H9 (cell line): Measurements from ENCODE around the gene CADPS. TPM values are rescaled to one million over a fixed set of nuclear protein-coding genes. Genes with fewer than 3 reads are reported as not detected.

Experiments used
- DNase-seq: peaks from one replicate; pipeline ENCODE4 v3.0.0-alpha.2; 2017
- H2AFZ ChIP-seq: one replicate; pipeline ENCODE4 v1.6.1; 2013; ENCODE audit warnings: mild to moderate bottlenecking, low read length, control low read depth, moderate library complexity
- H2AK5ac ChIP-seq: 2 replicates; pipeline ENCODE4 v1.6.1; 2013; ENCODE audit warnings: low read length, control low read depth, mixed read lengths; ENCODE audit not compliant: insufficient read length
- H2BK120ac ChIP-seq: one replicate; pipeline ENCODE4 v1.6.1; 2013; ENCODE audit warnings: low read depth, mild to moderate bottlenecking, low read length, control low read depth, inconsistent platforms; ENCODE audit not compliant: poor library complexity, severe bottlenecking
- H2BK12ac ChIP-seq: 2 replicates; pipeline ENCODE4 v1.6.1; 2013; ENCODE audit warnings: low read length, control low read depth, mixed read lengths, low read depth; ENCODE audit not compliant: insufficient read length
- H2BK15ac ChIP-seq: 2 replicates; pipeline ENCODE4 v1.6.1; 2013; ENCODE audit warnings: low read depth, low read length, control low read depth
- H2BK20ac ChIP-seq: one replicate; pipeline ENCODE4 v1.6.1; 2013; ENCODE audit warnings: low read depth, mild to moderate bottlenecking, low read length, control low read depth, inconsistent platforms; ENCODE audit not compliant: poor library complexity, severe bottlenecking
- H2BK5ac ChIP-seq: 2 replicates; pipeline ENCODE4 v1.6.1; 2013; ENCODE audit warnings: low read length, control low read depth, mixed read lengths; ENCODE audit not compliant: insufficient read length
- H3K14ac ChIP-seq: 2 replicates; pipeline ENCODE4 v1.6.1; 2013; ENCODE audit warnings: low read length, control low read depth; ENCODE audit not compliant: insufficient read depth
- H3K18ac ChIP-seq: 2 replicates; pipeline ENCODE4 v1.6.1; 2013; ENCODE audit warnings: low read depth, mild to moderate bottlenecking, mixed read lengths, low read length, control low read depth; ENCODE audit not compliant: insufficient read length
- H3K23ac ChIP-seq: 2 replicates; pipeline ENCODE4 v1.6.1; 2013; ENCODE audit warnings: low read length, control low read depth, mixed read lengths, low read depth; ENCODE audit not compliant: insufficient read length
- H3K23me2 ChIP-seq: 2 replicates; pipeline ENCODE4 v1.6.1; 2013; ENCODE audit warnings: low read depth, mild to moderate bottlenecking, mixed read lengths, low read length, control low read depth; ENCODE audit not compliant: insufficient read length, poor library complexity, severe bottlenecking
- H3K27ac ChIP-seq: 2 replicates; pipeline ENCODE4 v1.5.1; 2013; ENCODE audit warnings: low read length, control low read depth, mixed read lengths, low read depth; ENCODE audit not compliant: insufficient read length
- H3K27me3 ChIP-seq: 2 replicates; pipeline ENCODE4 v1.6.1; 2013; ENCODE audit warnings: low read length, control low read depth, inconsistent platforms; ENCODE audit not compliant: insufficient read depth
- H3K4ac ChIP-seq: 2 replicates; pipeline ENCODE4 v1.6.1; 2013; ENCODE audit warnings: low read depth, mild to moderate bottlenecking, control low read depth, inconsistent platforms, low read length, moderate library complexity
- H3K4me1 ChIP-seq: 2 replicates; pipeline ENCODE4 v1.6.1; 2013; ENCODE audit warnings: low read length, control low read depth, inconsistent platforms; ENCODE audit not compliant: insufficient read depth
- H3K4me2 ChIP-seq: 2 replicates; pipeline ENCODE4 v1.6.1; 2013; ENCODE audit warnings: low read length, control low read depth, mixed read lengths; ENCODE audit not compliant: insufficient read length, insufficient read depth
- H3K56ac ChIP-seq: 2 replicates; pipeline ENCODE4 v1.6.1; 2013; ENCODE audit warnings: low read depth, mild to moderate bottlenecking, mixed read lengths, low read length, control low read depth; ENCODE audit not compliant: insufficient read length
- H3K79me1 ChIP-seq: 2 replicates; pipeline ENCODE4 v1.6.1; 2013; ENCODE audit warnings: low read depth, mild to moderate bottlenecking, moderate library complexity, low read length, control low read depth, inconsistent platforms; ENCODE audit not compliant: insufficient read depth, poor library complexity, severe bottlenecking
- H3K79me2 ChIP-seq: 2 replicates; pipeline ENCODE4 v1.6.1; 2013; ENCODE audit warnings: low read length, control low read depth, inconsistent platforms; ENCODE audit not compliant: insufficient read depth
- H3K9ac ChIP-seq: 2 replicates; pipeline ENCODE4 v1.6.1; 2013; ENCODE audit warnings: low read length, control low read depth, mixed read lengths; ENCODE audit not compliant: insufficient read length; ENCODE audit errors: extremely low read depth
- H3K9me3 ChIP-seq: one replicate; pipeline ENCODE4 v1.6.1; 2013; ENCODE audit warnings: low read depth, low read length, inconsistent platforms; ENCODE audit not compliant: control insufficient read depth
- H3T11ph ChIP-seq: one replicate; pipeline ENCODE4 v1.6.1; 2013; ENCODE audit warnings: mild to moderate bottlenecking, low read length, control low read depth, inconsistent platforms
- H4K20me1 ChIP-seq: one replicate; pipeline ENCODE4 v1.6.1; 2013; ENCODE audit not compliant: control insufficient read depth, insufficient read length, insufficient read depth
- H4K5ac ChIP-seq: 2 replicates; pipeline ENCODE4 v1.6.1; 2013; ENCODE audit warnings: low read depth, mild to moderate bottlenecking, mixed read lengths, low read length, control low read depth; ENCODE audit not compliant: insufficient read length
- H4K8ac ChIP-seq: replicated peaks from 2 replicates; pipeline ENCODE4 v1.6.1; 2013; ENCODE audit warnings: low read length, control low read depth, mixed read lengths, low read depth; ENCODE audit not compliant: insufficient read length
- H4K91ac ChIP-seq: 2 replicates; pipeline ENCODE4 v1.6.1; 2013; ENCODE audit warnings: low read depth, mild to moderate bottlenecking, moderate library complexity, mixed read lengths, low read length, control low read depth; ENCODE audit not compliant: insufficient read length
- H3K27ac Mint-ChIP-seq, 3 experiments: 2 replicates in 2 of 3; 3 replicates in 1 of 3; pipeline ENCODE4 v1.8.0; 2020 to 2021; ENCODE audit warnings: mixed read lengths in 3 of 3, mild to moderate bottlenecking in 1 of 3, moderate library complexity in 1 of 3
- H3K27me3 Mint-ChIP-seq: 2 replicates; pipeline ENCODE4 v1.8.0; 2021; ENCODE audit warnings: low read depth, mild to moderate bottlenecking, moderate library complexity, mixed read lengths
- H3K36me3 Mint-ChIP-seq, 3 experiments: 2 replicates in 2 of 3; 3 replicates in 1 of 3; pipeline ENCODE4 v1.8.0; 2020 to 2021; ENCODE audit warnings: low read depth in 3 of 3, mixed read lengths in 3 of 3; ENCODE audit not compliant: insufficient read depth in 1 of 3
- H3K4me1 Mint-ChIP-seq, 2 experiments: 2 replicates each; pipeline ENCODE4 v1.8.0; 2020; ENCODE audit warnings: mixed read lengths in 2 of 2
- H3K4me3 Mint-ChIP-seq, 2 experiments: 2 replicates in 1 of 2; 3 replicates in 1 of 2; pipeline ENCODE4 v1.8.0; 2020 to 2021; ENCODE audit warnings: mild to moderate bottlenecking in 2 of 2, mixed read lengths in 2 of 2, moderate library complexity in 1 of 2
- H3K9me3 Mint-ChIP-seq, 2 experiments: 2 replicates in 1 of 2; 3 replicates in 1 of 2; pipeline ENCODE4 v1.8.0; 2020; ENCODE audit warnings: mild to moderate bottlenecking in 2 of 2, mixed read lengths in 2 of 2, moderate library complexity in 1 of 2
- CTCF ChIP-seq: fragments of 200-600 bp; sonication (generic); conservative IDR thresholded peaks from 3 replicates; pipeline ENCODE4 v1.8.0; 2021; ENCODE audit warnings: antibody characterized with exemption, mild to moderate bottlenecking
- WGBS: extraction: QIAGEN DNeasy Blood & Tissue Kit; methylation state at CpG from one replicate; pipeline ENCODE4 v1.1.7; 2013; ENCODE audit warnings: missing lambda C conversion rate, low lambda C conversion rate, mixed read lengths; ENCODE audit not compliant: insufficient read length; ENCODE audit errors: extremely low coverage; 5-methylcytosine and 5-hydroxymethylcytosine counted together
- total RNA-seq: library from RNA; stranded (reverse); gene quantifications from 2 replicates; pipeline ENCODE4 v1.2.1, GENCODE V29; 2021

CADPS gene
- total RNA-seq, 1 experiment from 2014 or later: 6.6 TPM

DNA sequence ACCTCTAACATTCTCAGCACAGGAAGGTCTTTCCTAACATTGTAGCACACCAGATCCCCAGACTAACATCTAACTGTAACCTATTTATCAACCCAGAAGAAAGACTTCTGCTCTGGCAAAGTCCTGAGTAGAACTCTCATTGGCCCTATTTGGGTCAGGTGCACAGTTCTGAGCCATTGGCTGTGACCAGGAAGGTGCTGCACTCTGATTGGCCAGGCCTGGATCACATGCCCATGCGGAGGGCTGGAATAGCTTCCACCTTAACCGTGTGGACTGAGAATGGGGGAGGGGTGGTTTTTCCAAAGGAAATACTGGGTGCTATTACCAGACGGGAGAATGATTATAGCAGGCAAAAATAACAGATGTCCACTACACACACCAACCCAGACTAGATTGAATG lies 513.4 kb downstream of the CADPS start:
- H2BK20ac ChIP-seq: no peak overlapping the region
- no peak overlapping the region for H3K14ac ChIP-seq
- H2BK12ac ChIP-seq: no peak overlapping the region
- H4K5ac ChIP-seq: no peak overlapping the region
- no peak overlapping the region for H2AK5ac ChIP-seq
- peaks cover 45% of the 10 kb centered on the region for H3K27me3 Mint-ChIP-seq
- no peak overlapping the region for H3T11ph ChIP-seq
- TF ChIP-seq CTCF: no peak
- no peaks in the 10 kb centered on the region for H3K79me2 ChIP-seq
- H3K9me3 Mint-ChIP-seq: no peaks in the 10 kb centered on the region
- no peak overlapping the region for H3K56ac ChIP-seq
- H3K9ac ChIP-seq: no peak overlapping the region
- no peak overlapping the region for H2AFZ ChIP-seq
- H3K23me2 ChIP-seq: peaks cover 4% of the 10 kb centered on the region
- no peaks in the 10 kb centered on the region for H4K20me1 ChIP-seq
- H3K4me3 Mint-ChIP-seq: no peak overlapping the region
- H4K91ac ChIP-seq: no peak overlapping the region
- H3K27ac Mint-ChIP-seq: no peak overlapping the region
- no peaks in the 10 kb centered on the region for H3K9me3 ChIP-seq
- no peaks in the 10 kb centered on the region; the same call in 1 of the 2 replicates for H3K4me1 ChIP-seq
- no CpG with 5 or more reads among the region's 3 CpGs for WGBS
- H3K27me3 ChIP-seq: peaks cover 29% of the 10 kb centered on the region
- no peak overlapping the region for H3K23ac ChIP-seq
- no peaks in the 10 kb centered on the region for H3K79me1 ChIP-seq
- H2BK120ac ChIP-seq: no peak overlapping the region
- no peak overlapping the region for H3K27ac ChIP-seq
- no peak overlapping the region for H2BK5ac ChIP-seq
- H3K18ac ChIP-seq: no peak overlapping the region
- peak; percentile 52 for DNase-seq
- no peak overlapping the region for H3K4ac ChIP-seq
- no peak overlapping the region for H3K4me2 ChIP-seq
- no peak overlapping the region for H2BK15ac ChIP-seq
- H3K4me1 Mint-ChIP-seq: peaks cover 21 to 25% of the 10 kb centered on the region in 2 experiments
- no peaks in the 10 kb centered on the region for H3K36me3 Mint-ChIP-seq
- H4K8ac ChIP-seq: no peak overlapping the region
